NCI-H2029 treated with DMSO at 0.1 percent for 48 hours (cell line): Measurements from ENCODE around the gene VIM.

Experiments used
- DNase-seq: peaks from one replicate; lab custom pipeline; 2025; lab: John Stamatoyannopoulos, UW

VIM gene

GRCh38 chr10:17228091-17229015 lies at the start of gene VIM:
Gene VIM, plus strand, starts transcription at chr10:17228241. Its CDS starts 1,182 bp downstream, at chr10:17229423.
- no peak for DNase-seq

- no peak for DNase-seq
These were observed 49.0 kb upstream of the VIM start for GRCh38 chr10:17179002-17179401.

- no peak for DNase-seq
These were observed 46.9 kb upstream of the VIM start for GRCh38 chr10:17181110-17181509.

- no peak for DNase-seq
These were observed 46.3 kb upstream of the VIM start for GRCh38 chr10:17181751-17182150.

GRCh38 chr10:17183110-17183509 lies 44.9 kb upstream of the VIM start:
- no peak for DNase-seq

- DNase-seq, result no peak
These were observed 42.2 kb upstream of the VIM start for GRCh38 chr10:17185873-17186272.

GRCh38 chr10:17188644-17189172 lies 39.3 kb upstream of the VIM start:
- no peak for DNase-seq

GRCh38 chr10:17190602-17191001 lies 37.4 kb upstream of the VIM start:
- no peak for DNase-seq

GRCh38 chr10:17195083-17195482 lies 33.0 kb upstream of the VIM start:
- no peak for DNase-seq

- no peak for DNase-seq
These were observed 32.0 kb upstream of the VIM start for GRCh38 chr10:17196045-17196444.

- DNase-seq, result no peak
These were observed 31.5 kb upstream of the VIM start for GRCh38 chr10:17196573-17196972.

- no peak for DNase-seq
These were observed 28.7 kb upstream of the VIM start for GRCh38 chr10:17199351-17199804.

GRCh38 chr10:17200001-17200911 lies 27.8 kb upstream of the VIM start:
- DNase-seq, result no peak

GRCh38 chr10:17200912-17201793 lies 26.9 kb upstream of the VIM start, which contains the start of gene TRDMT1:
Gene TRDMT1, minus strand, starts transcription at chr10:17201672. Its CDS starts 38 bp downstream, at chr10:17201634.
- DNase-seq, result peak; percentile 1

GRCh38 chr10:17201794-17202116 lies 26.3 kb upstream of the VIM start:
- DNase-seq, result no peak

GRCh38 chr10:17202506-17202905 lies 25.5 kb upstream of the VIM start:
- DNase-seq, result no peak

- DNase-seq, result no peak
These were observed 25.0 kb upstream of the VIM start for GRCh38 chr10:17202999-17203398.

- no peak for DNase-seq
These were observed 24.6 kb upstream of the VIM start for GRCh38 chr10:17203416-17203815.

GRCh38 chr10:17206210-17206709 lies 21.8 kb upstream of the VIM start:
- DNase-seq, result no peak

- DNase-seq, result no peak
These were observed 19.6 kb upstream of the VIM start for GRCh38 chr10:17208476-17208875.

GRCh38 chr10:17209302-17209701 lies 18.7 kb upstream of the VIM start:
- no peak for DNase-seq
